ENCODE data around the gene MPZL1.

MPZL1 gene

DNA sequence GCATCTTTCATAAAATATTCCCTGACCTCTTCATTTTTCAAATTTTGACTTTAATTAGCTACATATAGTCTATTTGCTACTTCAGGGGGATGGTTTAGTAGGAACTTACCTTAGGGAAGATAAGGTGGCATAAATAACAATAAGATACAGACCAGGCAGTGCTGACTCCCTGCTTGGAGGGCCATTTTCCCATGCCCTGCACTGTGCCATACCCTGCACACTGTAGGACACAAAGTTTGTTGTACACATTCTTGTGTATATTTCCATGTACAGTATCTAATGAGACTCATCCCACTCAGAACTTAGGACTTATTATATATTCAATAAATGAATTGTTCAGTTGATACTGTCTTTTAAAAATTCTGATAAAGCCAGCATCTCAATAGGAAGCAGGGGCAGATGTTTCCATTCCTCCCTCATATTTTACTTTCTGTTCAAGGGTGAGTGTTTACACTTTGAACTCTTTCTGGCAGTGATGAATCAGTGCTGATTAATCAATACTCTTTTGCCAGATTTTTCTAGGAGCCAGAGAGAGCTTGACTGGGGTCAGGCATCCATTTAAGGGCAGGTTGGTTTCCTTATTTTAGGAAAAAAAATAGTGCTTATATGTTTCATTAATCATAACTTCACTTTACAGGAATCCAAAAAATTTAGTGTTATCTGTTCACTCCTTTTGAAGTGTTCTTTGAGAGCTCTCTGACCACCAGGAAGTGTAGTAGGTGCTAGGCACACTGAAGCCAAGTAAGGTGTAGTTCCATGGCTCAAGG is 30.6 kb downstream of the MPZL1 start:
- DNase-seq = no peak

DNA sequence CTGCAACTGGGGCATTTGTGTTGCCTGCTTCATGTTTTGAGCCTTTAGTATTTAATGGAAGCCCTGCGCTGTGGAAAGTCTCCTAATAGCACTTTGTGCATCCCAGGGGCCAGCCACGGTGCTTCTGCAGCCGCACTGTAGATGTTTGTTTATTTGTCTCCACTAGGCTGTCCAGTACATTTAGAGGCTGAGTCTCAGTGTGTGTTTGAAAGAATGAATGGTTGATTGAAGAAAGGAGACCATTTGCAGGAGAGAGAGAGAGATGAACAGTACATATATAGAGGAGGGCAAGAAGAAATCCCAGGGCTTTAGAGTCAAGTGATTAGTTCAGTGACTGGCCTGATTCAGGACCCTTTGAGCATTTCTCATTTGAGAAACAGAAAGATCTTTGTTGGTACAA is 33.9 kb downstream of the MPZL1 start:
- DNase-seq = no peak

DNA sequence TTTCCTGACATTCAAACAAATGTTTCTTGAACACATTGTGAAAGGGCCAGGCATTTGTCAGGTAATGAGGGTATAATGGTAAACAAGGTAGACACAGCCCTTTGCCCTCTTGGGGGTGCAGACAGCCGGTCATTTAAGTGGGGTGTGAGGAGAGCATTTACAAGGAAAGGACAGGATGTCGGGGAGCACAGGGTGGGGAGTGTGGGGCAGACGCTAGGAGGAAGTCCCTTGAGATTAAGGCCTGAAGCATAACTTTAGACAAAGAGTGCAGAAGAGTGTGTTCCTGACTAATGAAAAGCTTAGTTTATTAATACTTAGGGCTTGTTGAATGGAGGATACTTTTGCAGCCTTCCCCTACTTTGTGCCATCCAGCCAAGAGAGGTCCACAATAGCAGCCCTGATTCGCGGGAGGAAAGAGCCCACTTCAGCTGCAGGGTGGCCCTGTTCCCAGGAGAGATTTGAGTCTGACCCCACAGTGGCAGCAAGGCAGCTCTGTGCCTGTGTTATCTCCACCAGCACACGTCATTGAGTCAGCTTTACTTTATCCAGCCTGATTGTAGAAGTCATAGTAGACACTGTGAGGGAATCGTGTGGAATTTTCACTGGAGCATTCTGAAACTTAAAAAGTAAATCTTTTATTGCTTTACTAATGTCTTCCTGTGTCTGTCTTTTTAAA is 35.1 kb downstream of the MPZL1 start:
- no peak for DNase-seq

DNA sequence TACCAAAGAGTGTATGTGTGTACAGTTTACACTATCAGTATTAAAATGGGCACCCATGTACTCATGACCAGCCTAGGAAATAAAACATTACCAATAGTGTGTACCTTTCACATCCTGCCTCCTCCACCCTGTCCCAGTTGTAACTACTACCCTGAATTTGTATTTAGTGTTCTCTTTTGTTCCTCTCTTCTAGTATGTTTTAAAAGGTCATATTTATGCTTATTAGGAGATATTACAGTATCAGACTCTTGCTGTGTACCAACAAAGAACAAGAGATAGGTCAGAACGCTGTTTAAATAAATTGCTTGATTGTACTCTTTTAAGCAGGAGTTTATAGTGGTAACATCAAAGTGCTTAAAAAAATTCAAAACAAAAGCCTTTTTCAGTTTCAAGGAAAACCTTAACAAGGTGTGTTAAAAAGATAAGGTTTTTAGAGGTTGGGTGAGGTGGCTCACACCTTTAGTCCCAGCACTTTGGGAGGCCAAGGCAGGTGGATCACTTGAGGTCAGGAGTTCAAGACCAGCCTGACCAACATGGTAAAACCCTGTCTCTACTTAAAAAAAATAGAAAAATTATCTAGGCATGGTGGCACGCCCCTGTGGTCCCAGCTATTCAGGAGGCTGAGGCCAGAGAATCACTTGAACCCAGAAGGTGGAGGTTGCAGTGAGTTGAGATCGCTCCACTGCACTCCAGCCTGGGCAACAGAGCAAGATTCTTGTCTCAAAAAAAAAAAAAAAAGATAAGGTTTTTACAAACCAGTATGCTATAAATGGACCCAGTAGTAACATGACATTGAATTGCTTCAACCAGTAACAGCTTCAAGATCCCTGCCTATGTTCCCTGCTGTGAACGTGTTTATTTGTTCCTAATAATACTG is 35.9 kb downstream of the MPZL1 start:
- DNase-seq = no peak

DNA sequence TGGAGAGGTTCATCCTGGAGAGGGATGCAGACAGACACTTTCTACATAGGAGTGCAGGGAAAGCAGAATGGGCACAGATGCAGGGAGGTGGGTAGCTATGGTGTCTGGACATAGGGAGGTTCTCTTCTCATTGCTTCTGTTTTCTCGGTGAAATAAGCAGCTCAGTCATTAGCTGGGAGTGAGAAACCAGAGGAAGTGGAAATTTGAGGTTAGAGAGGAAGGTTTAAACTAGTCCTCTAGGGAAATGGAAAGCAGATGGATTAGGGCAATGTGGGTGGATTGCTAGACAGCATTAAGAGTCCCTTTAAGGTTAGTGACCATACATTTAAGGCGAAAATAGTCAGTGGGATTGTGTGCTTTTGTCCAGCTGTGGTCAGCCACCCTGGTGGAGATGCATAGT is 39.6 kb downstream of the MPZL1 start:
- no peak for DNase-seq

DNA sequence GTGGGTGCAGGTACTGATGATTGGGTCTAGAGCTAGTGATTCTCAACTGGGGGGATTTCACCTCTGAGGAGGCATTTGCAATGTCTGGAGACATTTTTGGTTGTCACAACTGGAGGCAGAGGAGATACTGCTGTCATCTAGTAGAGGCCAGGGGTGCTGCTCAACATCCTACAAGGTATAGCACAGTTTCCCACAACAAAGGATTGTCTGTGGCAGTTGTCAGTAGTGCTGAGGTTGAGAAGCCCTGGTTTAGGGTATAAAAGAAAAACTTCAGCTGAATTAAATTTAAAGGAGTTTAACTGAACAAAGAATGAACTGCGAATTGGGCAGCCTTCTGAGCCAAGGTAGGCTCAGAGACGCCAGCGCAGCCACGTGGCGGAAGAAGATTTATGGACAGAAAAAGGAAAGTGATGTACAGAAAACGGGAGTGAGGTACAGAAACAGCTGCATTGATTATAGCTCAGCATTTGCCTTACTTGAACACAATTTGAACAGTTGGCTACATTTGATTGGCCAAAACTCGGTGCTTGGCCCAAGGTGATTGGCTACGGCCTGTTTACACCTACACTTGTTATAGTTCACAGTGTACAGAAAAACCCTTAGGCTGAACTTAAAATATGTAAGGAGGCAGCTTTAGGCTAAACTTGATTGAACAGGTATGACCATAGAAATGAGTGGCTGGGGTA is 40.4 kb downstream of the MPZL1 start:
- DNase-seq = no peak

DNA sequence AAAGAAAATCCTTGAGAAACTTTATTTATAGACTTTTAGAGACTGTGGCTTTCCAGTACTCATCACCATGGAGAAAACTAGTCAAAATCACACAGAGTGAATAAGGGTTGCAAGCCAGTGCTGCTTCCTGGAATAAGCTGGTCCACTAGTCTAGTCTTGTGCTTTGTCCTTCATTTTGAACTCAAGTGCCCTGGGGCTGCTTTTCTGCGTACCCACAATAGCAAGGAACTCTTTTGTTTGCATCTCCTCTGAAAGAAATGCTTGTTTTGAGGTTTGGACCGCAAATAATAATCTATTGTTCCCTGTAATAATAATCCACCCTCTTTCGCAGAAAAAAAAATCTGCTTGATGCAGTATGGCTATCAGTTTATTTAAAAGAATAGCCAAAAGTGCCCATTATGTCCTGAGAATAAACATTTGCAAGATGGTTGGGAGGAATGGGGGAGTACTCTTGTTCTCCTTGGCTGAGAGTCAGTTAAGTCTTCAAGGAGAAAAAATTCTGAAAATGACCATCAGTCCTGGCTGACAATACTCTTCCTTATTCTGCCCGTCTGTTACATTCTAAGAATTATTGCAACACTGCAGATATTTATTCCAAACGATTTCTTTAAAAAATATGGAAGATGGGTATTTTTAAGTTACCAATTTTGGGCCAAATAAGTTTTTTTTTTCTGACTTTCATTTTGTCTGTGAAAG is 41.9 kb downstream of the MPZL1 start:
- no peak for DNase-seq

DNA sequence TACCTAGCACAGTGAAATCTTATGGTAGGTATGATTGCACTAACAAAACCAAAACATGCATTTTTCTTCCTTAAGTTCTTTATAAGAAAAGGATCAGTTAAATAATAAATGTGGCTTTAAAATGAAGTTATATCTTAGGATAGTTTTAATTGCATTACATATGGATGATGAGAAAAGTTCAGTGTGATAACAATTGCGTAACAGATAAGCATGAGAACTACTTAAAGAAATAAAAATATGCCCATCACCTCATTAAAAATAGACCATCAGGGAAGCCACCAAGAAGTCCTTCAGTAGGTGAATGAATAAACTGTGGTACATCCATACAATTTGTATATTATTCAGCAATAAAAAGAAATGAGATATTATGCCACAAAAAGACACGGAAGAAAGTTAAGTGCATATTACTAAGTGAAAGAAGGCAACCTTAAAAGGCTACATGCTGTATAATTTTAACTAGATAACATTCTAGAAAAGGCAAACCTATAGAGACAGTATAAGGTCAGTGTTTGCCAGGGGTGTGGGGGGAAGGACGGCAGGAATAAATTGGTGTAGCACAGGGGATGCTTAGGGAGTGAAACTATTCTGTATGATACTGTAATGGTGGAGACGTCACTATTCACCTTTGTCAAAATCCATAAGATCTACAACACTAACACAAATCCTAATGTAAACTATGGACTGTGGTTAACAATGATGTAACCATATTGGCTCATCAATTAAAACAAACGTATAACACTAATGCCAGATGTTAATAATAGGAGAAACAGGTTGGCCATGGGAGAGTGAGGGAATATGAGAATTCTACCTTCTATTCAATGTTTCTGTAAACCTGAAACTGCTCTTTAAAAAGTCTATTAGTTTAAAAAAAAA is 42.9 kb downstream of the MPZL1 start:
- DNase-seq = no peak

DNA sequence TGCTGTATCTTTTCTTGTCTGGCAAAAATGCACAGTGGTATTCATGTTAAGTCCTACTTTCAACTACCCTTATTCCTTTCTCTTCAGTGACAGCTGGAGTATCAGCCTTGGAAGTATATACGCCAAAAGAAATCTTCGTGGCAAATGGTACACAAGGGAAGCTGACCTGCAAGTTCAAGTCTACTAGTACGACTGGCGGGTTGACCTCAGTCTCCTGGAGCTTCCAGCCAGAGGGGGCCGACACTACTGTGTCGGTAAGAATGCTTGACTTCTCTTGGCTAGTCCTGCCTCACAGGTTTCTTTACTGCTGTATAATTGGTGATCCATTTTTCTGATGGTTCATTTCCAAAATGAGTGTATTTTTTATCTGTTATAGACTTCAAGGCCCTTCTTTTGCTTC is 43.7 kb downstream of the MPZL1 start:
- no peak for DNase-seq

DNA sequence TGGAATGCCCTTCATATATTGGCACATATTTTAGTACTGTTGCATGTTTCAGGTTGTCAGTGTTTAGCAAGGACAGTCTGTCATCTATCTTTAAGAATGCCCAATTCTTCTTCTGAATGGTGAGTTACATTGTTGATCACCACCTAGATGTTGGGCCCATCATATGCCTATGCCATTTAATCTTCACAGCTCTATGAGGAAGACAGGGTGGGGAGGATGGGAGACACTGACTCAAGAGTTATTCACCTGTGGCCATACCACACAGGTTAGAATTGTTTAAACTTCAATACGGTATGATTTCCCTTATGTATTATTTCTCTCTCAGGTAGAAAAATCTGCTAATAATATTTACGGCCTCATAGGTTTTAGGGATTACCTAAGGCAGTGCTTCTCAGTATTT is 44.8 kb downstream of the MPZL1 start:
- DNase-seq = no peak

DNA sequence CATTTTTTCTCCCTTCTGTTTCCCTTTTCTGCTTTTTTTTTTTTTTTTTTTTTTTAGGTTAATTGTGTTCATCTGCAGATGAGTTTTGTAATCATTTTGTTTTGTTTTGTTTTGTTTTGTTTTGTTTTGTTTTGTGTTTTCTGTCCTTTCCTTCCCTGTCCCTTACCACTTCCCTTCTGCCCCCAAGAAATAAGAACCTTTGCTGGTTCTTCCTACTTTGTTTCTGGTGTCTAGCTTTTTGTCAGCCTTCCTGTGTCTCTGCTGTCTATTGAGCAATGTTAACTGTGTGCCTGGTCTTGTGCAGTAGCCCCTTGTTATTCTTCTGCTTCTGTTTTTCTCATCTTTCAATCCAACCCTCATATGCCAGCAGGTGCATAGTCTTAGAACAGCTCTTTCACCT is 46.0 kb downstream of the MPZL1 start:
- DNase-seq = no peak

DNA sequence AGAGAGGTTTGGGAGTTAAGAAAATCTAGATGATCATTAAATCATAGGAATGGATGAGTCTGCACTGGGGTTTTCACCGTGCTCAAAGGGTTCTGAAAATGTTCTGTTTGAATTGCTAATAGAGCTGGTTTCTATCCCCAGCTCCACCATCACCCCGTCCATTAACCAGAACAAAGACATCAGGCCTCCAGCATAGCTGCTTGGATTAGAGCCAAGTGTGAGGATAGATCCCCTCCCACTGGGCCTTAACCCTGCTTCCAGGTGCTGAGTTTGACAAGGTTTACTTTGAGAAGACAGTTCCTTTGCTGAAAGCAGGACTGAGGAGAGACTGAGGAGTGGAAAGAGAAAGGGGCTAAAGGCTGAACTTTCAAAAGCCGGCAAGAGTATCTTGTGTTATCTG is 48.3 kb downstream of the MPZL1 start:
- no peak for DNase-seq

DNA sequence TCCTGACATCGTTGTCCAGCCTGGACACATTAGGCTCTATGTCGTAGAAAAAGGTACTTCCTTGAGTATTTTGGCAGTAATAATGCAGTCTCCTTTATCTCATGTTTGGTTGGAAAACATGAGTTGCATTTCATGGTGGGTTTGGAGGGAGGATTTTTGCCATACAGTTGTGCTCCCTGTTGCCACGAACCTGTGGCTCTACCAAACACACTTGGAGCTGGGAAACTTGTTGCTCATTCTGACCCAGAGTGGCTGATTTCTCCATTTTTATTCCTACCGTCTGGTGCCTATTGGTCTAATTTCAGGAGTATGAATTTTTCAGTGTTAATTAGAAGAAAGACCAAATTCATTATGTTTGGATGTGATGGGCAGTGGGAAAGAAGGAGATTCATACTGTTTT is 50.7 kb downstream of the MPZL1 start:
- DNase-seq = no peak

DNA sequence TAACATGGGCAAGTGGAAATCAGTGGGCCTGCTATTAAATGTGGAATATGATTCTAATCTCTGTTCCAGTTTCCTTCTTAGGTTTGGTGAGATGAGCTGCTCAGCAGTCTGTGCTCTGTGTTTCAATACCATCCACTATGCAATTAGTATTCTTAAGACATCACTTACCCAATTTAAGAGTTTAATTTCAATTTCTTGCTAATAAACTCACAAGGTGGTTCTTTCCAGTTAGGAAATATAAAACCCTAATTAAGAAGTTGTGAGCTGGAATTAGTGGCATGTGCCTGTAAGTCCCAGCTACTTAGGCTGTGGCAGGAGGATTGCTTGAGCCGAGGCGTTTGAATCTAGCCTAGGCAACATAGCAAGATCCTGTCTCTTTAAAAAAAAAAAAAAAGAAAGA is 51.7 kb downstream of the MPZL1 start:
- no peak for DNase-seq

DNA sequence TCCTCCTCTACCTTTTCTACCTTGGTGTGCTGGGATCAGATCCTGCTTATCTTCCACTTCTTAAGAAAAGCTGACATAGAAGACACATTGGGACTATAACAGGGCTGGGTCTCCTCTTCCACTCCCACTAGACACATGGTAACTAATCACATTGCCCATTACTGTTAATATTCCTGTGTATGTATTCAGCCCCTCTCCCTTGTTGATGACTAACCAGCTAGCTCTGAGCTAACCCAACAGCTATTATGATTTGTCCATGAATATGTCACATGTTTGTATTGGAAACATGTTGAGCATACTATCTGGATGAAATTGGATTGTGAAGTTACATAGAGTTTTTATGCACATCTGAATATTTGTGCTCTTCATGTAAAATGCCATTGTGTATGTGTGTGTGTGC is 52.9 kb downstream of the MPZL1 start:
- DNase-seq = no peak

DNA sequence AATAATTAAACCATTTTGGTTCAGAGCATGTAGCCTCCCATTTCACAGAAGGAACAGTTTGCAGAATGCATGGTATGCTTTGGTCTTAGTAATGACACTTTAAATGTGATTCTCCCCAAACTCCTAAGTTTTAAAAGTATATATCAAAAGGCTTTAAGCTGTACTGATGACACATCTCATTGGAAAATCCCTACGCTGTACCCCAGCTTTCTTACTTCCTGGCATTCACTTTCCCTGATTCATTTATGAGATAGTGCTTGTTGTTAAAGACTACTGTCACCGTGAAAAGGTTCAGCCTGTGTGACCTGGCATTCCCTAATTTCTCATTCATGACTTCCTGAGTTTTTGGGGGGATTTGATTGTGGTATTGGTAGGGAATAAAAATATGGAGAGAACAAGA is 53.4 kb downstream of the MPZL1 start:
- DNase-seq = no peak

DNA sequence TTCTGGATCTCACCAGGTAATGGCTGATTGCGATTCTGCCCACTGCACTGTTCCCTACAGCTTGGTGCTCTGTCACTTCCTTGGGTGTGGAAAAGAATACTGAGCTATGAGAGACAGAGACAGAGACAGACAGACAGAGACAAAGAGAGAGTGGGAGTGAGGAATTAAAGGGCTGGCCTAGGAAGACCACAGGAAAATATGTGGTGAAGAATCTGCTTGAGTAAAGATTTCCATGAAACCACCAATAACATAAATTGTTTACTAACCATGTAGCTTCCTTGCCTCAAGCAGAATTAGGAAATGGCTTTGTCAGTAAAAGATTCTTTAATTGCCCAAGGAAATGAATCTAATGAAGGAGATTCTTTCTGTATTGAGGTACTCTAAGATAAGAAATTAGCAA is 54.4 kb downstream of the MPZL1 start:
- no peak for DNase-seq

DNA sequence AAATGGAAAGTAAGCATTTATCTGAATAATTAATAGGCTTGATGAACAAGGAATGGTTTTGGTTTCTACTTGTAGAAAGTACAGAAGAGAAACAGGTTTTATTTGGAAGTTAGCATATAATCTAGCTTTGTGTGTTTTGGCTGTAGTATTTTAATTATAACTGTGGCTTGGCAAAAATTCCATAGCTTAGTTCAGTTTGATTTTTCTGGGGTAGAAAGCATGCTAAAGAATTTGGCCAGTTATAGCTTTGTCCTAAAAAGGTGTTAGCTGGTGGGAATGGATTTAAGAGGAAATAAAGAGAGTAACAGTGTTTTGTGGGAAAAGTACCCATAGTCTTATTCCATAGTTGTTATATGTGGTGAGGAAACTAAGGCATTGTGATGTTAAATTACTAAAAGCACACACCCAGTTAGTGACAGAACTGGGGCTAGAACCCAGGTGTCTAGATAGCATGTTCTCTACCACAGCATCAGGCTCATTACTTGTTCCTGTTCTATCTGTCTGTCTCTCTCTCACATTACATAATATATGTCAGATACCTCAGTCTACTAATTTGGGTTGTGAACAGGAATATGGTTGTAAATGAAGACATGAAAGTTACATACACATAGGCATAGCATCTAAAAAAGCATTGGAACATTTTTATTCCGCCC is 55.0 kb downstream of the MPZL1 start:
- DNase-seq = no peak

DNA sequence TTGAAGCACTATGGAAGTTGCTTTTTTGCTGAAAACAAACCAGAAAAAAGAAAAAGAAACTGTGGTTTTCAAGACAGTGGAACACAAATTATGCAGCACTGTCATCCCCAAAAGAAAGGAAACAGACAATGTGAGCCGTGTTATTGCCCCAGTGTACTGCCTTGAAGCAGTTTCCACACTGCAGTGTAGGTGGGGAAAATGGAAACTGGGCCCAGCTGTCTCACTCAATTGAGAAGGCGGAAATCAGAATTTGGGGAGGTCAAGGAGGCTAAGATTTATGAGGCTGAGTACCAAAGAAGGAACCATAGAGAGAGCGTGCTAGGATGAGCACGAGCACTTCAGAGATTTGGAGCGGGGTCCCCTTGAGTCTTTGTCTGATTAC is 55.5 kb downstream of the MPZL1 start:
- no peak for DNase-seq

DNA sequence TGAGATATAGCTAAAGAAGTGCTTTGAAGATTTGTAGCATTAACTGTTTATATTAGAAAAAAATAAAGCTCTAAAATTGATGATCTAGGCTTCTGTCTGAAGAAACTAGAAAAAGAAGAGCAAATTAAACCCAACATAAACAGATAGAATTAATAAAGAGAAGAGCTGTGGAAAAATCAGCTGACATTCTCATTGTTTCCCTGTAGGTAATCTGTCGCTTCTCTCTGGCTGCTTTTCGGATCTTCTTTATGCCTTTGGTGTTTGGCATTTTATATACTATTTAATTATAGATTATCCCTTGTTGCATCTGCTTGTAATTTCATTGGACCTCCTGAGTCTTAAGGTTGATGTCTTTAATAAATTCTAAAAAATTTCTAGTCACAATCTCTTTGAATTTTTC is 59.8 kb downstream of the MPZL1 start:
- DNase-seq = no peak

DNA sequence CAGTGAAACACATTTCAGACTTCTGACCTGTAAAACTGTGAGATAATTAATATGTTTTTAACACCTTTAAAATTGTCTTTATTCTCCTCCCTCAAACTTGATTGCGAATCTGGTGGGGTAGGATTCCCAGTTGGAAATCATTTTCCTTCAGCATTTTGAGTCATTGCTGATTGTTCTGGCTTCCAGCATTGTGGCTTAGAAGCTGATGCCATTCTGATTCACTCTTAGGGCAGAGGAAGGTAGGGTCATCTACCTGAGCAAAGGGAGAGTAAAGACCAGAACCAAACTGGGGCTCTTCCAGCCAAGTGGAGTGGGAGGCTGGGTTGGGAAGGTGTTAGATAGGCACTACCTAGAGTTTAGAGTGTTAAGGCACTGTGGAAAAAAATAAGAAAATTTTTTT is 61.2 kb downstream of the MPZL1 start:
- DNase-seq = no peak

Measured in SHP77 treated with DMSO at 0.1 percent for 48 hours (cell line).